Muscle of leg (tissue), 11 donors: ENCODE measurements around the gene CALN1. TPM values are rescaled to one million over a fixed set of nuclear protein-coding genes. Genes with fewer than 3 reads are reported as not detected.

Experiments used
- DNase-seq: peaks from one replicate; pipeline ENCODE4 v3.0.0; 2013
- H3K27ac ChIP-seq: one replicate; pipeline ENCODE4 v1.5.1; 2013; ENCODE audit warnings: mild to moderate bottlenecking, low read length, control low read depth
- H3K27me3 ChIP-seq: one replicate; pipeline ENCODE4 v1.6.1; 2013; ENCODE audit warnings: low read length; ENCODE audit not compliant: control insufficient read depth, insufficient read depth
- H3K36me3 ChIP-seq: one replicate; pipeline ENCODE4 v1.6.1; 2013; ENCODE audit warnings: low read length; ENCODE audit not compliant: control insufficient read depth, insufficient read depth
- H3K4me1 ChIP-seq: one replicate; pipeline ENCODE4 v1.6.1; 2013; ENCODE audit warnings: low read length; ENCODE audit not compliant: control insufficient read depth, insufficient read depth
- H3K4me3 ChIP-seq: one replicate; pipeline ENCODE4 v1.5.1; 2013; ENCODE audit warnings: low read length, control low read depth
- H3K9me3 ChIP-seq: replicated peaks from 2 replicates; pipeline ENCODE4 v1.6.1; 2013; ENCODE audit warnings: low read depth, low read length; ENCODE audit not compliant: control insufficient read depth
- WGBS: methylation state at CpG from one replicate; pipeline ENCODE4 v1.1.5; 2013; ENCODE audit warnings: missing lambda C conversion rate; ENCODE audit not compliant: insufficient coverage; 5-methylcytosine and 5-hydroxymethylcytosine counted together
- polyA plus RNA-seq, 8 donors: library from polyadenylated mRNA; unstranded; fragments of 120-200 nt; gene quantifications; one replicate each; pipeline versions ENCODE4 v1.2.1 to v1.2.3, GENCODE V29; 2013; ENCODE audit warnings: inconsistent platforms in 1 of 8, low replicate concordance in 1 of 8; ENCODE audit not compliant: insufficient read length in 8 of 8, insufficient read depth in 1 of 8
- total RNA-seq: library from RNA; stranded (reverse); fragments of 120-200 nt; gene quantifications from one replicate; pipeline ENCODE4 v1.2.4, GENCODE V29; 2013

Gene CALN1
- total and polyA plus RNA-seq, 9 donors, result 0.65 to 2.3 (median 1.0) TPM

- Histone ChIP-seq H3K4me3 (no peak overlapping the region), H3K27ac (no peak overlapping the region), H3K27me3 (peaks cover 2% of the 10 kb centered on the region), H3K9me3 (peaks cover 21% of the 10 kb centered on the region), H3K36me3 (no peaks in the 10 kb centered on the region), H3K4me1 (no peaks in the 10 kb centered on the region)
- WGBS, result 88% methylated on average over 6 of the region's 6 CpGs
- no peak for DNase-seq
Observed at GRCh38 chr7:71784781-71785180, 627.4 kb downstream of the CALN1 start.

GRCh38 chr7:71784180-71784579, 628.0 kb downstream of the CALN1 start:
- no peak overlapping the region for H3K27ac ChIP-seq
- WGBS, result no CpG with 5 or more reads among the region's 3 CpGs
- no peaks in the 10 kb centered on the region for H3K4me1 ChIP-seq
- H3K4me3 ChIP-seq, result no peak overlapping the region
- no peaks in the 10 kb centered on the region for H3K36me3 ChIP-seq
- peaks cover 2% of the 10 kb centered on the region for H3K27me3 ChIP-seq
- DNase-seq, result peak; percentile 16
- H3K9me3 ChIP-seq, result peaks cover 18% of the 10 kb centered on the region

- no peak for DNase-seq
- no peaks in the 10 kb centered on the region for H3K4me1 ChIP-seq
- peaks cover 2% of the 10 kb centered on the region for H3K27me3 ChIP-seq
- H3K9me3 ChIP-seq, result peaks cover 16% of the 10 kb centered on the region
- H3K4me3 ChIP-seq, result no peak overlapping the region
- WGBS, result no CpG with 5 or more reads among the region's 3 CpGs
- no peak overlapping the region for H3K27ac ChIP-seq
- H3K36me3 ChIP-seq, result no peaks in the 10 kb centered on the region
Observed at GRCh38 chr7:71783779-71784178, 628.4 kb downstream of the CALN1 start.

GRCh38 chr7:71782051-71782450, 630.1 kb downstream of the CALN1 start:
- Histone ChIP-seq H3K36me3 (no peaks in the 10 kb centered on the region), H3K4me3 (no peak overlapping the region), H3K27ac (no peak overlapping the region), H3K27me3 (peaks cover 2% of the 10 kb centered on the region), H3K4me1 (no peaks in the 10 kb centered on the region), H3K9me3 (peaks cover 6% of the 10 kb centered on the region)
- WGBS, result 100% methylated on average over 1 of the region's 3 CpGs
- no peak for DNase-seq

GRCh38 chr7:71780282-71780681, 631.9 kb downstream of the CALN1 start:
- Histone ChIP-seq H3K36me3 (no peaks in the 10 kb centered on the region), H3K9me3 (no peaks in the 10 kb centered on the region), H3K4me3 (no peak overlapping the region), H3K4me1 (no peaks in the 10 kb centered on the region), H3K27ac (no peak overlapping the region), H3K27me3 (peaks cover 2% of the 10 kb centered on the region)
- WGBS, result 20% methylated on average over 2 of the region's 7 CpGs
- DNase-seq, result no peak

GRCh38 chr7:71777278-71777677, 634.9 kb downstream of the CALN1 start:
- no peaks in the 10 kb centered on the region for H3K36me3 ChIP-seq

GRCh38 chr7:71776726-71777125, 635.4 kb downstream of the CALN1 start:
- Histone ChIP-seq H3K27ac (no peak overlapping the region), H3K27me3 (peaks cover 2% of the 10 kb centered on the region), H3K4me3 (no peak overlapping the region), H3K4me1 (no peaks in the 10 kb centered on the region), H3K36me3 (no peaks in the 10 kb centered on the region), H3K9me3 (no peaks in the 10 kb centered on the region)
- 81% methylated on average over 9 of the region's 9 CpGs for WGBS
- DNase-seq, result no peak

More at GRCh38 chr7:71777278-71777677, 634.9 kb downstream of the CALN1 start:
- Histone ChIP-seq H3K4me3 (no peak overlapping the region), H3K9me3 (no peaks in the 10 kb centered on the region), H3K27me3 (peaks cover 2% of the 10 kb centered on the region), H3K27ac (no peak overlapping the region), H3K4me1 (no peaks in the 10 kb centered on the region)
- no peak for DNase-seq
- 96% methylated on average over 8 of the region's 8 CpGs for WGBS

DNA sequence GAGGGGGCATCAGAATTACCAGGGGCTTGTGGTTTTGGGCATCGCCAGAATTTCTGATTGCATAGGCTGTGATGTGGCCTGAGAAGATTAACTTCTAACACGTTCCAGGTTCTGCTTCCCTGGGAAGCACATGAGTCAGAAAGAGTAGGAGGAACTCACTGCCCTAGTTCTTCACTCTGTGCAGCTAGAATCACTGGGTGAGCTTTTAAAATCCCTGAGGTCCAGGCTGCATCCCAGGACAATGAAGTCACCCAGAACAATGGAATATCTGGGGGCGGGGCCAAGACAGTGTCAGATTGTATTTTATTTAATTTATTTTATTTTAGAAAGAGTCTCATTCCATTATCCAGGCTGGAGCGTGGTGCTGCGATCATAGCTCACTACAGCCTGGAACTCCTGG, 636.5 kb downstream of the CALN1 start:
- DNase-seq, result no peak
- Histone ChIP-seq H3K9me3 (no peaks in the 10 kb centered on the region), H3K4me3 (no peak overlapping the region), H3K27me3 (peaks cover 2% of the 10 kb centered on the region), H3K27ac (no peak overlapping the region), H3K4me1 (no peaks in the 10 kb centered on the region), H3K36me3 (no peaks in the 10 kb centered on the region)
- 100% methylated on average over 1 of the region's 5 CpGs for WGBS

DNA sequence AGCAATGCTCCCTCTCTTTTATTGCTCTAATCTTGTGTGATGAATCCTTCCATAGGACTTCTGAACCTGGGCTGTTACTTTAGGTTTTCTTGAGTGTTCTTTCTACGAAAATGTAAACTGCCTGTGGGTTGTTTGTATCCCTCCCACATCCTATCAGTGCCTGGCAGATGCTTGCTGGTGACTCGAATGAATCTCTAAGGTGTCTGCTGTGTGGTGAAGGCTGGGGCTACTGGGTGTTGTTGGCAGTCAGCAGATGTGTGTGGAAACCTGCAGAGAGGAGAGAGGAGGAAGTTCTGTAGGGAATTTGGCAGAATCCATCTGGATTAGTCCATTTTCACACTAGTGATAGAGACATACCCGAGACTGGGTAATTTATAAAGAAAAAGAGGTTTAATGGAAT, 639.4 kb downstream of the CALN1 start:
- WGBS, result no CpG with 5 or more reads among the region's 3 CpGs
- no peaks in the 10 kb centered on the region for H3K4me1 ChIP-seq
- H3K36me3 ChIP-seq, result no peaks in the 10 kb centered on the region
- no peak overlapping the region for H3K4me3 ChIP-seq
- DNase-seq, result no peak
- no peaks in the 10 kb centered on the region for H3K27me3 ChIP-seq
- H3K27ac ChIP-seq, result no peak overlapping the region
- no peaks in the 10 kb centered on the region for H3K9me3 ChIP-seq

DNA sequence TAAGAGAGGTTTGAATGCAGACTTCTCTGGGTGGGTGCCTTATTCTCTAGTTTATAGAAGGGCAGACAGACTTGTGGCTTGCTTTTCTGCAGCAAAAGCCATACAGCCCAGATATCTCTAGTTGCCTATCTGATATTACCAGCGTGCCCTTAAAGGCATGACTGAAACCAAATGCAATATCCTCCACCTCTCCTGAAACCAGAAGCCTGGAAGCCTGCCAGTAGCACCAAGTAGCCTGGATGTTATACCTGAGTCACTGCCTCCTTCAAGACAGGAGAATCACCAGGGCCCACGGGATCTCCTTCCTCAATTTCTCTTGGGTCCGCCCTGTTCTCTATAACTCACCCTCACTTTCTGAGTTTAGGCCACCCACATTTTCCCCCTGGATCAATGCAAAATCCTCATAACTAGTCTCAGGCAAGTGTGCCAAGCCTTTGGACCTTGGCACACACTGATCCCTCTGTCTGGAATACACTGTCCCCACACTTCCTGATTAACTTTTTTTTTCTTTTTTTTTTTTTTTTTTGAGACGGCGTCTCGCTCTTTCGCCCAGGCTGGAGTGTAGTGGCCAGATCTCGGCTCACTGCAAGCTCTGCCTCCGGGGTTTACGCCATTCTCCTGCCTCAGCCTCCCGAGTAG, 641.8 kb downstream of the CALN1 start:
- Histone ChIP-seq H3K9me3 (no peaks in the 10 kb centered on the region), H3K36me3 (no peaks in the 10 kb centered on the region), H3K27ac (no peak overlapping the region), H3K27me3 (no peaks in the 10 kb centered on the region), H3K4me3 (no peak overlapping the region), H3K4me1 (no peaks in the 10 kb centered on the region)
- DNase-seq, result no peak
- 82% methylated on average over 11 of the region's 11 CpGs for WGBS

DNA sequence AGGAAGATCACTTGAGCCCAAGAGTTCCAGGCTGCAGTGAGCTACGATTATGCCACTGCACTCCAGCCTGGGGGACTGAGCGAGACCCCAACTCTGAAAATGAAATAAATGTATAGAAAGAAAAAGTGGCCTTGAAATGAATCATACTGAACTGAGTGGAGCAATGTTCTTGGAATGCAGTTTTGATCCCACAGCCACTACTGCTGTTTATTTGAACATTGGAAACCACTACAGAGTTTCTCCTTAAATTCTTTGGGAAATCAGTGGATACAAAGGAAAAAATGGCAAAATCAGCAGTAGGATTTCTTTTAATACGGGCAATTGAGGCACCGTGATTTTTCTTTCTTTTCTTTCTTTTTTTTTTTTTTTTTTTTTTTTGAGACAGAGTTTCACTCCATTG, 642.8 kb downstream of the CALN1 start:
- Histone ChIP-seq H3K27me3 (no peaks in the 10 kb centered on the region), H3K36me3 (no peaks in the 10 kb centered on the region), H3K4me3 (no peak overlapping the region), H3K4me1 (no peaks in the 10 kb centered on the region), H3K27ac (no peak overlapping the region), H3K9me3 (no peaks in the 10 kb centered on the region)
- no CpG with 5 or more reads among the region's 4 CpGs for WGBS
- DNase-seq, result no peak
